Neural cell (in vitro differentiated cells): Measurements from ENCODE around the gene EXOC4. TPM values are rescaled to one million over a fixed set of nuclear protein-coding genes. Genes with fewer than 3 reads are reported as not detected.

Experiments used
- H2AFZ ChIP-seq: fragments of 200-600, 300-800 bp; sonication (generic), shearing (Covaris generic); 2 replicates; pipeline ENCODE4 v1.6.0; 2014; ENCODE audit warnings: low read depth, mild to moderate bottlenecking, antibody characterized with exemption, low read length, moderate library complexity
- H3F3A ChIP-seq: fragments of 200-600 bp; shearing (Covaris generic); 2 replicates; pipeline ENCODE4 v1.6.1; 2016; ENCODE audit warnings: mild to moderate bottlenecking, moderate library complexity, mixed read lengths, antibody characterized with exemption, low read length; ENCODE audit not compliant: insufficient read depth, poor library complexity, severe bottlenecking
- H3K27ac ChIP-seq: fragments of 200-600, 300-800 bp; sonication (generic), shearing (Covaris generic); 2 replicates; pipeline ENCODE4 v1.5.1; 2014; ENCODE audit warnings: mild to moderate bottlenecking, low read length, moderate library complexity
- H3K27me3 ChIP-seq: fragments of 300-800, 200-600 bp; sonication (generic), shearing (Covaris generic); 2 replicates; pipeline ENCODE4 v1.6.0; 2014; ENCODE audit warnings: mild to moderate bottlenecking, low read depth, low read length, moderate library complexity; ENCODE audit not compliant: insufficient read depth
- H3K36me3 ChIP-seq: fragments of 300-800, 200-600 bp; sonication (generic), shearing (Covaris generic); 2 replicates; pipeline ENCODE4 v1.5.1; 2014; ENCODE audit warnings: mild to moderate bottlenecking, antibody characterized with exemption, low read length, moderate library complexity; ENCODE audit not compliant: insufficient read depth
- H3K4me2 ChIP-seq: fragments of 300-800, 200-600 bp; sonication (generic), shearing (Covaris generic); 2 replicates; pipeline ENCODE4 v1.6.0; 2014; ENCODE audit warnings: mild to moderate bottlenecking, low read length
- H3K4me3 ChIP-seq: fragments of 300-800, 200-600 bp; sonication (generic), shearing (Covaris generic); 2 replicates; pipeline ENCODE4 v1.5.1; 2014; ENCODE audit warnings: mild to moderate bottlenecking, low read length, moderate library complexity
- H3K79me2 ChIP-seq: fragments of 200-600 bp; shearing (Covaris generic); replicated peaks from 2 replicates; pipeline ENCODE4 v1.6.0; 2014; ENCODE audit warnings: mild to moderate bottlenecking, low read length, moderate library complexity; ENCODE audit not compliant: insufficient read depth
- H3K9ac ChIP-seq: fragments of 300-800, 200-600 bp; sonication (generic), shearing (Covaris generic); 2 replicates; pipeline ENCODE4 v1.6.1; 2016; ENCODE audit warnings: mild to moderate bottlenecking, low read length, mixed read lengths
- H3K9me2 ChIP-seq: fragments of 200-600 bp; shearing (Covaris generic); 2 replicates; pipeline ENCODE4 v1.6.1; 2016; ENCODE audit warnings: mild to moderate bottlenecking, low read length, mixed read lengths; ENCODE audit not compliant: insufficient read depth
- H3K9me3 ChIP-seq: fragments of 200-600, 300-800 bp; sonication (generic), shearing (Covaris generic); 2 replicates; pipeline ENCODE4 v1.6.1; 2016; ENCODE audit warnings: mild to moderate bottlenecking, mixed run types, low read length, moderate library complexity, mixed read lengths
- H4K20me1 ChIP-seq: fragments of 200-600 bp; shearing (Covaris generic); 2 replicates; pipeline ENCODE4 v1.6.1; 2016; ENCODE audit warnings: mild to moderate bottlenecking, mixed run types; ENCODE audit not compliant: insufficient read depth
- EP300 ChIP-seq: fragments of 450-650 bp; conservative IDR thresholded peaks from 2 replicates; pipeline ENCODE4 v1.6.1; 2014; ENCODE audit warnings: antibody characterized with exemption, mild to moderate bottlenecking, moderate library complexity; ENCODE audit not compliant: poor library complexity, severe bottlenecking
- EZH2 ChIP-seq: fragments of 200-600, 300-800 bp; shearing (Covaris generic), sonication (generic); IDR thresholded peaks from 2 replicates; pipeline ENCODE4 v1.6.1; 2014; ENCODE audit warnings: antibody characterized with exemption, low read length, borderline replicate concordance, mild to moderate bottlenecking; ENCODE audit not compliant: insufficient read depth, poor library complexity, severe bottlenecking
- MXI1 ChIP-seq: fragments of 450-650 bp; conservative IDR thresholded peaks from 2 replicates; pipeline ENCODE4 v1.6.1; 2014; ENCODE audit warnings: antibody characterized with exemption, mild to moderate bottlenecking; ENCODE audit not compliant: poor library complexity, severe bottlenecking
- POLR2AphosphoS5 ChIP-seq: IDR thresholded peaks from 2 replicates; pipeline ENCODE4 v1.6.1; 2012
- RAD21 ChIP-seq: fragments of 450-650 bp; conservative IDR thresholded peaks from 2 replicates; pipeline ENCODE4 v1.6.1; 2014; ENCODE audit warnings: antibody characterized with exemption, mild to moderate bottlenecking, moderate library complexity
- REST ChIP-seq: IDR thresholded peaks from 2 replicates; pipeline ENCODE4 v1.6.1; 2012; ENCODE audit warnings: borderline replicate concordance
- SMC3 ChIP-seq: fragments of 450-650 bp; conservative IDR thresholded peaks from 2 replicates; pipeline ENCODE4 v1.6.1; 2014; ENCODE audit warnings: antibody characterized with exemption, mild to moderate bottlenecking, moderate library complexity; ENCODE audit not compliant: poor library complexity
- TAF1 ChIP-seq: IDR thresholded peaks from 2 replicates; pipeline ENCODE4 v1.6.1; 2012; ENCODE audit warnings: low read depth
- polyA plus RNA-seq: library from polyadenylated mRNA; depleted of rRNA; stranded (reverse); fragments of >200 nt; gene quantifications from 2 replicates; pipeline ENCODE4 v1.2.3, GENCODE V29; 2014
- TF ChIP-seq, protein P1 (sequence below): fragments of 450-650 bp; IDR thresholded peaks from 2 replicates; pipeline ENCODE4 v1.5.1; 2014; ENCODE audit warnings: antibody characterized with exemption, mild to moderate bottlenecking, moderate library complexity; ENCODE audit not compliant: poor library complexity, severe bottlenecking

EXOC4 gene
- polyA plus RNA-seq, 1 donor from 2014 or later = 36.5 TPM

DNA sequence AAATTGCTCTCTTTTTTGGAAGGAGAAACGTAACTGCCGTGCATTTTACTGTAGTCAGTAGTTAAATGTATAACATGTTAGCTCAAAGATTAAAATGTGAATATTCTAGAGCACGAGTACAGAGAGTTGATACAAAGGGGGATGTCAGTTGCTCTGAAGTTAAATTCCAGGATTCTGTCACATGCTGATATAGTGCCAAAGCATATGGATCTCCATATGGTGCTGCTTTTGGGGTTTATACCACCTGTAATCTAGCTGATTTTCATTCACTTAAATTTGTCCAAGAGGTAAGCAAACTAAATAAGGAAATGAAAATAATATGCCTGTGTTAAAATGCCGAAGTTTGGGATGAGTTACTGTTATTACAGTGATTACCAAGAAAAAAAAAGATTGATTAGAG lies 298.6 kb downstream of the EXOC4 start:
- Histone ChIP-seq H3F3A (no peaks in the 10 kb centered on the region), H3K9ac (no peak overlapping the region), H3K27me3 (no peaks in the 10 kb centered on the region), H3K27ac (no peak overlapping the region), H3K4me2 (no peak overlapping the region), H3K79me2 (no peaks in the 10 kb centered on the region), H3K4me3 (no peak overlapping the region), H4K20me1 (no peaks in the 10 kb centered on the region), H2AFZ (no peak overlapping the region), H3K36me3 (no peaks in the 10 kb centered on the region), H3K9me2 (no peaks in the 10 kb centered on the region), H3K9me3 (no peaks in the 10 kb centered on the region)
- TF ChIP-seq REST = no peak
- no peak for TF ChIP-seq EZH2
- TF ChIP-seq EP300 = no peak
- no peak for TF ChIP-seq MXI1
- TF ChIP-seq, protein P1, sequence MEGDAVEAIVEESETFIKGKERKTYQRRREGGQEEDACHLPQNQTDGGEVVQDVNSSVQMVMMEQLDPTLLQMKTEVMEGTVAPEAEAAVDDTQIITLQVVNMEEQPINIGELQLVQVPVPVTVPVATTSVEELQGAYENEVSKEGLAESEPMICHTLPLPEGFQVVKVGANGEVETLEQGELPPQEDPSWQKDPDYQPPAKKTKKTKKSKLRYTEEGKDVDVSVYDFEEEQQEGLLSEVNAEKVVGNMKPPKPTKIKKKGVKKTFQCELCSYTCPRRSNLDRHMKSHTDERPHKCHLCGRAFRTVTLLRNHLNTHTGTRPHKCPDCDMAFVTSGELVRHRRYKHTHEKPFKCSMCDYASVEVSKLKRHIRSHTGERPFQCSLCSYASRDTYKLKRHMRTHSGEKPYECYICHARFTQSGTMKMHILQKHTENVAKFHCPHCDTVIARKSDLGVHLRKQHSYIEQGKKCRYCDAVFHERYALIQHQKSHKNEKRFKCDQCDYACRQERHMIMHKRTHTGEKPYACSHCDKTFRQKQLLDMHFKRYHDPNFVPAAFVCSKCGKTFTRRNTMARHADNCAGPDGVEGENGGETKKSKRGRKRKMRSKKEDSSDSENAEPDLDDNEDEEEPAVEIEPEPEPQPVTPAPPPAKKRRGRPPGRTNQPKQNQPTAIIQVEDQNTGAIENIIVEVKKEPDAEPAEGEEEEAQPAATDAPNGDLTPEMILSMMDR = no peak
- TF ChIP-seq SMC3 = no peak
- no peak for TF ChIP-seq TAF1
- TF ChIP-seq POLR2AphosphoS5 = no peak
- TF ChIP-seq RAD21 = no peak

DNA sequence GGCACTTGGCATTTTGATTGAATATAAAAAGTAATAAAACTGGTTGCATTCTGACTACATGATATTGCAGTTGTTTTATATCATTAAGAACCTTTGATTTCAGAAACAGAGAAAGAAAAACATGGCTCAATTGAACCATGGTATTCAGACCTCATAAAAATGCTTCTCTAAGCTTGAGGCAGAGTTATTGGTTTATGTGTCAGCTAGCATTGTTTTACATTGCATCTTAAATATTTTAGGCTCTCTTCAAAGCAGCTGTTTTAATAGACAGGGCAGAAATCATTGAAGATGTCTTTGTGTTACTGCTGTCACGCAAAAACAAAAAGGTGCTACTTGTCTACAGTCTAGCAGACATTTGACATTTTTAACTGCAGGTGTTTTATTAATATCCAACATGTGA lies 299.2 kb downstream of the EXOC4 start:
- no peaks in the 10 kb centered on the region for H3K27me3 ChIP-seq
- no peaks in the 10 kb centered on the region for H3K9me2 ChIP-seq
- H3F3A ChIP-seq = no peaks in the 10 kb centered on the region
- H3K36me3 ChIP-seq = no peaks in the 10 kb centered on the region
- no peaks in the 10 kb centered on the region for H3K9me3 ChIP-seq
- H3K27ac ChIP-seq = no peak overlapping the region
- no peak overlapping the region for H3K9ac ChIP-seq
- H3K79me2 ChIP-seq = no peaks in the 10 kb centered on the region
- TF ChIP-seq EP300 (no peak), SMC3 (no peak), REST (no peak), EZH2 (no peak), MXI1 (no peak), RAD21 (no peak), POLR2AphosphoS5 (no peak), TAF1 (no peak)
- TF ChIP-seq, protein P1 = no peak
- H4K20me1 ChIP-seq = no peaks in the 10 kb centered on the region
- H3K4me3 ChIP-seq = no peak overlapping the region
- H3K4me2 ChIP-seq = no peak overlapping the region
- no peak overlapping the region for H2AFZ ChIP-seq
